H1 (cell line): ENCODE data around the gene CXCR5. TPM values are rescaled to one million over a fixed set of nuclear protein-coding genes. Genes with fewer than 3 reads are reported as not detected.

ENCODE experiments used
- CTCF ChIA-PET: fragments of 300-600 bp; sonication (Branson Sonifier 250); formaldehyde crosslinking; loops from one replicate; lab custom pipeline; 2021; ENCODE audit not compliant: partially characterized antibody; lab: Charles Lee
- POLR2A ChIA-PET: fragments of 300-600 bp; sonication (Branson Sonifier 250); formaldehyde crosslinking; loops from one replicate; lab custom pipeline; 2021; ENCODE audit warnings: inconsistent platforms; ENCODE audit not compliant: partially characterized antibody; lab: Charles Lee
- DNase-seq, 2 experiments: peaks; one replicate each; pipeline versions ENCODE4 v3.0.0 to v3.0.0-alpha.2; 2010 to 2022; ENCODE audit warnings: low spot score in 2 of 2, low read depth in 1 of 2, mixed read lengths in 1 of 2
- FAIRE-seq: peaks from 2 replicates; lab custom pipeline; 2011; peaks lifted over from hg19 to GRCh38; lab: Jason Lieb, UNC
- H2AFZ ChIP-seq: 2 replicates; pipeline ENCODE4 v1.8.1; 2012; ENCODE audit warnings: low read length, inconsistent platforms
- H2AK5ac ChIP-seq: 2 replicates; pipeline ENCODE4 v1.6.1; 2013; ENCODE audit warnings: low read depth, low read length
- H2BK120ac ChIP-seq: replicated peaks from 2 replicates; pipeline ENCODE3; 2013; ENCODE audit warnings: low read depth, low read length, inconsistent platforms
- H2BK12ac ChIP-seq: 2 replicates; pipeline ENCODE4 v1.6.1; 2013; ENCODE audit warnings: low read depth, low read length
- H2BK15ac ChIP-seq: 2 replicates; pipeline ENCODE4 v1.6.1; 2013; ENCODE audit warnings: low read length
- H2BK20ac ChIP-seq: 2 replicates; pipeline ENCODE4 v1.6.1; 2013; ENCODE audit warnings: low read length
- H2BK5ac ChIP-seq: 2 replicates; pipeline ENCODE4 v1.6.1; 2013; ENCODE audit warnings: low read depth, low read length
- H3K14ac ChIP-seq: 2 replicates; pipeline ENCODE4 v1.6.1; 2013; ENCODE audit warnings: inconsistent platforms; ENCODE audit not compliant: insufficient read length
- H3K18ac ChIP-seq: 2 replicates; pipeline ENCODE4 v1.6.1; 2013; ENCODE audit warnings: low read length; ENCODE audit errors: extremely low read depth
- H3K23ac ChIP-seq: 2 replicates; pipeline ENCODE4 v1.6.1; 2013; ENCODE audit warnings: inconsistent platforms; ENCODE audit not compliant: insufficient read length
- H3K23me2 ChIP-seq: 2 replicates; pipeline ENCODE4 v1.6.1; 2013; ENCODE audit warnings: low read depth, low read length
- H3K27ac ChIP-seq: 2 replicates; pipeline ENCODE4 v1.6.1; 2011; ENCODE audit warnings: low read depth, low read length, inconsistent platforms
- H3K27me3 ChIP-seq, 4 experiments: replicated peaks in 1 of 4; 1 replicate in 1 of 4; 2 replicates in 3 of 4; pipeline versions ENCODE4 v1.6.1 to v1.8.1; 2011 to 2013; ENCODE audit warnings: low read length in 3 of 4, mild to moderate bottlenecking in 3 of 4, inconsistent platforms in 2 of 4, mixed read lengths in 2 of 4, moderate library complexity in 1 of 4; ENCODE audit not compliant: control insufficient read depth in 3 of 4, insufficient read depth in 3 of 4; ENCODE audit errors: extremely low read depth in 1 of 4
- H3K36me3 ChIP-seq, 4 experiments: 2 replicates each; pipeline versions ENCODE4 v1.6.1 to v1.8.1; 2011 to 2013; ENCODE audit warnings: mild to moderate bottlenecking in 4 of 4, low read length in 3 of 4, moderate library complexity in 2 of 4, control low read depth in 1 of 4, inconsistent platforms in 1 of 4; ENCODE audit not compliant: insufficient read depth in 4 of 4, control insufficient read depth in 2 of 4
- H3K4ac ChIP-seq: replicated peaks from 2 replicates; pipeline ENCODE3; 2013; ENCODE audit warnings: low read length, low read depth, mixed read lengths, inconsistent platforms; ENCODE audit not compliant: insufficient read length
- H3K4me1 ChIP-seq, 4 experiments: replicated peaks in 1 of 4; 1 replicate in 1 of 4; 2 replicates in 3 of 4; pipeline versions ENCODE4 v1.6.1 to v1.8.1; 2011 to 2013; ENCODE audit warnings: low read length in 3 of 4, inconsistent platforms in 2 of 4, mixed read lengths in 1 of 4; ENCODE audit not compliant: insufficient read depth in 4 of 4, control insufficient read depth in 3 of 4
- H3K4me2 ChIP-seq, 2 experiments: 2 replicates each; pipeline versions ENCODE4 v1.6.1 to v1.8.1; 2011 to 2013; ENCODE audit warnings: low read depth in 2 of 2, low read length in 2 of 2, control low read depth in 1 of 2, inconsistent platforms in 1 of 2, mild to moderate bottlenecking in 1 of 2; ENCODE audit not compliant: insufficient read depth in 1 of 2
- H3K4me3 ChIP-seq, 4 experiments: fragments of 200-600, 300-600 bp in 1 of 4; sonication (generic), shearing (Covaris generic), sonication (Bioruptor Twin) in 1 of 4; 2 replicates each; pipeline versions ENCODE4 v1.5.1 to v1.8.1; 2011 to 2016; ENCODE audit warnings: low read length in 4 of 4, low read depth in 3 of 4, control low read depth in 2 of 4, inconsistent platforms in 2 of 4, mild to moderate bottlenecking in 2 of 4, mixed read lengths in 1 of 4, moderate library complexity in 1 of 4; ENCODE audit not compliant: insufficient read depth in 2 of 4; ENCODE audit errors: extremely low read depth in 1 of 4
- H3K56ac ChIP-seq: replicated peaks from 2 replicates; pipeline ENCODE3; 2013; ENCODE audit warnings: low read depth, mild to moderate bottlenecking, mixed read lengths, low read length, inconsistent platforms; ENCODE audit not compliant: insufficient read length
- H3K79me1 ChIP-seq: 2 replicates; pipeline ENCODE4 v1.6.1; 2013; ENCODE audit warnings: low read depth, low read length, control low read depth
- H3K79me2 ChIP-seq, 2 experiments: 2 replicates each; pipeline versions ENCODE4 v1.6.1 to v1.8.1; 2012 to 2013; ENCODE audit warnings: low read length in 2 of 2, mild to moderate bottlenecking in 2 of 2, inconsistent platforms in 1 of 2; ENCODE audit not compliant: insufficient read depth in 2 of 2, control insufficient read depth in 1 of 2
- H3K9ac ChIP-seq, 4 experiments: replicated peaks in 1 of 4; 1 replicate in 1 of 4; 2 replicates in 3 of 4; pipeline versions ENCODE4 v1.6.1 to v1.8.1; 2011 to 2013; ENCODE audit warnings: low read depth in 3 of 4, low read length in 3 of 4, control low read depth in 2 of 4, mild to moderate bottlenecking in 2 of 4, moderate library complexity in 2 of 4, inconsistent platforms in 1 of 4; ENCODE audit errors: extremely low read depth in 1 of 4
- H3K9me3 ChIP-seq, 2 experiments: 2 replicates each; pipeline versions ENCODE4 v1.6.1 to v1.8.1; 2012 to 2013; ENCODE audit warnings: mild to moderate bottlenecking in 2 of 2, moderate library complexity in 2 of 2, control low read depth in 1 of 2, inconsistent platforms in 1 of 2, low read depth in 1 of 2, low read length in 1 of 2, mixed read lengths in 1 of 2; ENCODE audit not compliant: insufficient read depth in 2 of 2
- H4K20me1 ChIP-seq, 2 experiments: replicated peaks in 1 of 2; 2 replicates each; pipeline versions ENCODE3 to v1.8.1; 2011 to 2013; ENCODE audit warnings: inconsistent platforms in 2 of 2, low read length in 2 of 2, mild to moderate bottlenecking in 1 of 2; ENCODE audit not compliant: insufficient read depth in 2 of 2, control insufficient read depth in 1 of 2
- H4K5ac ChIP-seq: 2 replicates; pipeline ENCODE4 v1.6.1; 2013; ENCODE audit warnings: low read length, low read depth, mixed read lengths, inconsistent platforms; ENCODE audit not compliant: insufficient read length
- H4K8ac ChIP-seq: 2 replicates; pipeline ENCODE4 v1.8.0; 2013; ENCODE audit warnings: mild to moderate bottlenecking, moderate library complexity, low read length, inconsistent platforms; ENCODE audit not compliant: insufficient read depth; ENCODE audit errors: extremely low read depth
- H4K91ac ChIP-seq: replicated peaks from 2 replicates; pipeline ENCODE3; 2013; ENCODE audit warnings: low read length, mixed read lengths, inconsistent platforms; ENCODE audit not compliant: insufficient read length
- POLR2A ChIP-seq, 2 experiments: IDR thresholded peaks; 1 replicate in 1 of 2; 2 replicates in 1 of 2; pipeline ENCODE4 v1.6.1; 2011; ENCODE audit warnings: low read depth in 2 of 2, low read length in 2 of 2, mild to moderate bottlenecking in 2 of 2; ENCODE audit errors: control extremely low read depth in 1 of 2
- RNF2 ChIP-seq: fragments of 200-900, 300-1000 bp; sonication (generic); IDR thresholded peaks from 2 replicates; pipeline ENCODE4 v1.7.1; 2016; ENCODE audit warnings: borderline replicate concordance, low read depth, mild to moderate bottlenecking, antibody characterized with exemption, low read length; ENCODE audit not compliant: poor library complexity, severe bottlenecking; ENCODE audit errors: missing control alignments
- WGBS, 2 experiments: shearing (Covaris generic) in 1 of 2; methylation state at CpG; one replicate each; pipeline versions ENCODE4 v1.1.6 to v1.1.7; 2013 to 2015; ENCODE audit warnings: low lambda C conversion rate in 2 of 2, mixed read lengths in 2 of 2, inconsistent platforms in 1 of 2, low coverage in 1 of 2, missing lambda C conversion rate in 1 of 2; ENCODE audit not compliant: insufficient replicate concordance in 2 of 2, insufficient coverage in 1 of 2, insufficient read length in 1 of 2; ENCODE audit errors: extremely low coverage in 1 of 2, missing lambda C conversion rate in 1 of 2; 5-methylcytosine and 5-hydroxymethylcytosine counted together
- polyA plus RNA-seq, 7 experiments: library from polyadenylated mRNA; depleted of rRNA in 3 of 7; stranded (reverse) in 5 of 7; unstranded in 2 of 7; fragments of >200 nt in 5 of 7; fragments of 200-250 nt in 2 of 7; gene quantifications; 1 replicate in 5 of 7; 2 replicates in 1 of 7; 4 replicates in 1 of 7; pipeline versions ENCODE4 v1.2.1 to v1.2.3, GENCODE V29; 2011 to 2013; ENCODE audit warnings: missing spikeins in 2 of 7, mixed read lengths in 2 of 7
- total RNA-seq: library from RNA; stranded (reverse); fragmentation: NEBNext Ultra II Directional; extraction: Animal tissue kit (Norgen Biotek cat#: 25700); gene quantifications from 2 replicates; pipeline ENCODE4 v1.2.1, GENCODE V29; 2021

The CXCR5 gene
- total and polyA plus RNA-seq, 2 of the 8 experiments (the other 6 are each of a cell fraction or from before 2014, with no cell fraction given), result not detected

GRCh38 chr11:118914178-118914918 is 30.7 kb downstream of the CXCR5 start:
- peaks cover 9% of the 10 kb centered on the region for H3K79me1 ChIP-seq
- H4K8ac ChIP-seq, result peak overlapping the region; percentile 11; the same call in 1 of the 2 replicates
- H3K36me3 ChIP-seq, result no peaks in the 10 kb centered on the region
- peaks cover 19% of the 10 kb centered on the region for H3K23me2 ChIP-seq
- H2AK5ac ChIP-seq, result peak overlapping the region; percentile 31
- H3K18ac ChIP-seq, result peak overlapping the region; percentile 91
- FAIRE-seq, result no peak
- peaks cover 0 to 2% of the 10 kb centered on the region in 2 experiments for H4K20me1 ChIP-seq
- 59% methylated on average over 15 of the region's 15 CpGs; no CpG with 5 or more reads in 1 of the 2 experiments for WGBS, 2 experiments
- peak overlapping the region; percentile 91 for H3K4ac ChIP-seq
- H3K9me3 ChIP-seq, result no peaks in the 10 kb centered on the region
- no peak overlapping the region for H3K4me3 ChIP-seq
- H4K5ac ChIP-seq, result no peak overlapping the region
- peak overlapping the region; percentile 99 for H2BK12ac ChIP-seq
- peaks cover 0 to 74% of the 10 kb centered on the region in 2 experiments; a peak in 3 of 4 replicates for H3K79me2 ChIP-seq
- H3K9ac ChIP-seq, result no peak overlapping the region
- peak overlapping the region; percentile 88 for H4K91ac ChIP-seq
- peak overlapping the region; percentile 88; the same call in 1 of the 2 replicates for H2BK15ac ChIP-seq
- no peaks in the 10 kb centered on the region for H3K27me3 ChIP-seq
- H3K23ac ChIP-seq, result no peak overlapping the region
- H3K56ac ChIP-seq, result no peak overlapping the region
- H3K4me1 ChIP-seq, result peaks cover 9 to 80% (median 68%) of the 10 kb centered on the region in 4 experiments
- no peak overlapping the region for H2BK120ac ChIP-seq
- POLR2A ChIA-PET, result interaction anchor here (0.6 to 10.7 kb wide), 7 partner anchors 19 to 280 kb away, joined by 3 to 101 read pairs (median 3); partner anchors contain the start of gene DDX6
- peak overlapping the region; percentile 31 to 92; a peak in 3 of 4 replicates for H3K4me2 ChIP-seq
- 0 out of 3 replicates have a peak, but pooled peaks of 1 of the 2 experiments have one; percentile 23 for TF ChIP-seq POLR2A (IDR thresholded peaks at IDR 0.05; ENCODE audit: control extremely low read depth in 1 of 2, low read depth in 2 of 2, low read length in 2 of 2)
- TF ChIP-seq RNF2, result no peak
- TF ChIP-seq, all 59 proteins: peak for 1
- peak overlapping the region; percentile 84 for H2BK5ac ChIP-seq
- no peak overlapping the region for H3K14ac ChIP-seq
- no peak overlapping the region for H2AFZ ChIP-seq
- H2BK20ac ChIP-seq, result peak overlapping the region; percentile 93; the same call in 1 of the 2 replicates
- peak overlapping the region; percentile 66 for H3K27ac ChIP-seq
- CTCF ChIA-PET, result interaction anchor here (0.6 to 2.7 kb wide), 5 partner anchors 13 to 225 kb away, joined by 3 to 12 read pairs (median 3); no protein-coding TSS in a partner anchor
- DNase-seq, result no peak
